Endothelial cell of umbilical vein (primary cell): ENCODE data around the gene OR4E2. TPM values are rescaled to one million over a fixed set of nuclear protein-coding genes. Genes with fewer than 3 reads are reported as not detected.

ENCODE experiments used
- BruUV-seq: library from RNA; stranded (reverse); fragments of 400-500 nt; replicated peaks from 2 replicates; lab custom pipeline; 2021; lab: Mats Ljungman, UMichigan
- CTCF ChIA-PET: fragments of 300-600, 350-600 bp; sonication (Branson Sonifier 250); formaldehyde crosslinking; loops from one replicate; lab custom pipeline; 2021; ENCODE audit warnings: antibody characterized with exemption, inconsistent platforms; lab: Charles Lee
- POLR2A ChIA-PET: fragments of 300-600, 350-600 bp; sonication (Branson Sonifier 250); formaldehyde crosslinking; loops from one replicate; lab custom pipeline; 2021; ENCODE audit warnings: antibody characterized with exemption, inconsistent platforms; lab: Charles Lee
- DNase-seq: peaks from one replicate; pipeline ENCODE4 v3.0.0-alpha.2; 2011; ENCODE audit warnings: low read depth, low spot score
- FAIRE-seq: peaks from 2 replicates; lab custom pipeline; 2011; peaks lifted over from hg19 to GRCh38; lab: Jason Lieb, UNC
- H2AFZ ChIP-seq: 2 replicates; pipeline ENCODE4 v1.6.0; 2012; ENCODE audit warnings: low read depth, low read length, control low read depth, inconsistent platforms
- H3K27ac ChIP-seq: 2 replicates; pipeline ENCODE4 v1.5.1; 2011; ENCODE audit warnings: low read depth, mild to moderate bottlenecking, control low read depth, low read length, moderate library complexity; ENCODE audit not compliant: insufficient read depth
- H3K27me3 ChIP-seq, 2 experiments: 2 replicates each; pipeline versions ENCODE4 v1.6.0 to v1.6.1; 2011; ENCODE audit warnings: low read length in 2 of 2, mixed read lengths in 1 of 2; ENCODE audit not compliant: control insufficient read depth in 2 of 2, insufficient read depth in 2 of 2
- H3K36me3 ChIP-seq, 2 experiments: 2 replicates in 1 of 2; 3 replicates in 1 of 2; pipeline ENCODE4 v1.5.1; 2011; ENCODE audit warnings: low read length in 2 of 2, mild to moderate bottlenecking in 1 of 2, moderate library complexity in 1 of 2; ENCODE audit not compliant: control insufficient read depth in 2 of 2, insufficient read depth in 2 of 2; ENCODE audit errors: extremely low read depth in 1 of 2
- H3K4me1 ChIP-seq: 3 replicates; pipeline ENCODE4 v1.5.1; 2011; ENCODE audit warnings: mild to moderate bottlenecking, low read length; ENCODE audit not compliant: control insufficient read depth, insufficient read depth; ENCODE audit errors: extremely low read depth
- H3K4me2 ChIP-seq: 2 replicates; pipeline ENCODE4 v1.6.1; 2011; ENCODE audit warnings: low read length, control low read depth, mixed read lengths; ENCODE audit not compliant: insufficient read depth
- H3K4me3 ChIP-seq, 3 experiments: fragments of 200-600 bp in 1 of 3; sonication (generic), shearing (Covaris generic) in 1 of 3; replicated peaks in 1 of 3; 2 replicates each; pipeline ENCODE4 v1.5.1; 2011 to 2016; ENCODE audit warnings: control low read depth in 3 of 3, low read length in 3 of 3, mild to moderate bottlenecking in 2 of 3, inconsistent platforms in 1 of 3, low read depth in 1 of 3, moderate library complexity in 1 of 3; ENCODE audit not compliant: insufficient read depth in 1 of 3
- H3K79me2 ChIP-seq: 2 replicates; pipeline ENCODE4 v1.6.0; 2012; ENCODE audit warnings: low read length, inconsistent platforms; ENCODE audit not compliant: control insufficient read depth, insufficient read depth
- H3K9ac ChIP-seq: replicated peaks from 2 replicates; pipeline ENCODE3; 2011; ENCODE audit warnings: low read length, control low read depth; ENCODE audit not compliant: insufficient read depth; ENCODE audit errors: extremely low read depth
- H3K9me1 ChIP-seq: replicated peaks from 3 replicates; pipeline ENCODE4 v1.6.0; 2011; ENCODE audit warnings: mild to moderate bottlenecking, low read length; ENCODE audit not compliant: control insufficient read depth, insufficient read depth; ENCODE audit errors: extremely low read depth
- H3K9me3 ChIP-seq: replicated peaks from 2 replicates; pipeline ENCODE4 v1.5.1; 2012; ENCODE audit warnings: low read length, inconsistent platforms; ENCODE audit not compliant: control insufficient read depth, insufficient read depth
- H4K20me1 ChIP-seq: replicated peaks from 2 replicates; pipeline ENCODE3; 2011; ENCODE audit warnings: mild to moderate bottlenecking, low read length; ENCODE audit not compliant: control insufficient read depth, insufficient read depth; ENCODE audit errors: extremely low read depth
- CTCF ChIP-seq, 2 donors: IDR thresholded peaks; 1 replicate in 1 of 2; 2 replicates in 1 of 2; pipeline ENCODE4 v1.5.1; 2011; ENCODE audit warnings: low read length in 2 of 2, mild to moderate bottlenecking in 2 of 2, moderate library complexity in 2 of 2, control low read depth in 1 of 2, inconsistent platforms in 1 of 2, low read depth in 1 of 2; ENCODE audit not compliant: insufficient read depth in 1 of 2; ENCODE audit errors: extremely low read depth in 1 of 2
- EZH2 ChIP-seq: IDR thresholded peaks from 2 replicates; pipeline ENCODE4 v1.6.1; 2012; ENCODE audit warnings: borderline replicate concordance, low read depth, mild to moderate bottlenecking, moderate library complexity, low read length, inconsistent platforms; ENCODE audit not compliant: severe bottlenecking
- FOS ChIP-seq: IDR thresholded peaks from 2 replicates; pipeline ENCODE4 v1.6.1; 2011; ENCODE audit warnings: mild to moderate bottlenecking, low read length, moderate library complexity, borderline replicate concordance; ENCODE audit not compliant: insufficient read depth
- GATA2 ChIP-seq: IDR thresholded peaks from 2 replicates; pipeline ENCODE4 v1.7.0; 2011; ENCODE audit warnings: low read depth, mild to moderate bottlenecking, moderate library complexity, mixed read lengths, low read length; ENCODE audit not compliant: insufficient read length, insufficient read depth
- JUN ChIP-seq: IDR thresholded peaks from 2 replicates; pipeline ENCODE4 v1.6.1; 2011; ENCODE audit warnings: borderline replicate concordance, low read depth; ENCODE audit not compliant: insufficient read length, insufficient read depth
- MYC ChIP-seq: IDR thresholded peaks from one replicate; pipeline ENCODE4 v1.6.1; 2011; ENCODE audit warnings: mild to moderate bottlenecking, low read depth, low read length
- POLR2A ChIP-seq: IDR thresholded peaks from 2 replicates; pipeline ENCODE4 v1.6.1; 2012; ENCODE audit warnings: low read depth, mild to moderate bottlenecking, control low read depth, low read length
- POLR2AphosphoS5 ChIP-seq: IDR thresholded peaks from 2 replicates; pipeline ENCODE4 v1.6.1; 2012; ENCODE audit warnings: low read depth, mild to moderate bottlenecking, control low read depth, low read length, moderate library complexity; ENCODE audit not compliant: insufficient read depth
- dilution Hi-C: fragments of 300-500 bp; cut with MboI; formaldehyde crosslinking; loops from one replicate; pipeline ENCODE4 v1.15.0; 2019; ENCODE audit warnings: low sequenced_read_pairs; ENCODE audit not compliant: extremely low pct_ligation_motif_present
- intact Hi-C: fragments of 100-400 bp; cut with micrococcal nuclease; formaldehyde crosslinking; loops from one replicate; pipeline ENCODE4 v1.10.0; 2022
- polyA plus RNA-seq, 4 experiments: library from polyadenylated mRNA; depleted of rRNA in 3 of 4; stranded (reverse) in 3 of 4; unstranded in 1 of 4; fragments of >200 nt; gene quantifications; 2 replicates each; pipeline versions ENCODE4 v1.2.1 to v1.2.3, GENCODE V29; 2011 to 2012; ENCODE audit warnings: missing spikeins in 1 of 4
- total RNA-seq: library from RNA; stranded (reverse); gene quantifications from 2 replicates; pipeline ENCODE4 v1.2.3, GENCODE V29; 2021
- TF ChIP-seq, protein P1 (sequence below): IDR thresholded peaks from 2 replicates; pipeline ENCODE4 v1.6.1; 2011; ENCODE audit not compliant: insufficient read depth, insufficient read length

OR4E2 gene
- total and polyA plus RNA-seq, 2 donors (not counting 3 experiments of a cell fraction or from before 2014, with no cell fraction given): not detected

- TF ChIP-seq GATA2 (no peak), POLR2AphosphoS5 (no peak), EZH2 (no peak), CTCF (IDR thresholded peaks at IDR 0.05; ENCODE audit: extremely low read depth in 1 of 2, insufficient read depth in 1 of 2, low read depth in 1 of 2, low read length in 2 of 2) (no peak), MYC (no peak), FOS (no peak), POLR2A (no peak), JUN (no peak)
- TF ChIP-seq, protein P1, sequence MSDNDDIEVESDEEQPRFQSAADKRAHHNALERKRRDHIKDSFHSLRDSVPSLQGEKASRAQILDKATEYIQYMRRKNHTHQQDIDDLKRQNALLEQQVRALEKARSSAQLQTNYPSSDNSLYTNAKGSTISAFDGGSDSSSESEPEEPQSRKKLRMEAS: no peak
- Histone ChIP-seq H3K9ac (no peak overlapping the region), H3K36me3 (no peaks in the 10 kb centered on the region), H3K4me2 (no peak overlapping the region), H3K9me3 (no peaks in the 10 kb centered on the region), H3K27ac (no peak overlapping the region), H3K4me3 (no peak overlapping the region), H3K27me3 (peaks cover 6 to 8% of the 10 kb centered on the region in 2 experiments), H3K79me2 (no peaks in the 10 kb centered on the region), H2AFZ (no peak overlapping the region), H4K20me1 (no peaks in the 10 kb centered on the region), H3K4me1 (no peaks in the 10 kb centered on the region), H3K9me1 (no peaks in the 10 kb centered on the region)
- intact Hi-C loops (no loop called here), dilution Hi-C loops (no loop called here)
- DNase-seq (no peak), FAIRE-seq (no peak)
- BruUV-seq: no TSS peak
- POLR2A ChIA-PET: no interaction called here
- CTCF ChIA-PET: interaction anchor here (2.9 kb wide), 1 partner anchor 8 kb away, joined by 22 read pairs; no protein-coding TSS in a partner anchor
Observed at GRCh38 chr14:21702316-21702715, 48.7 kb downstream of the OR4E2 start.
